Dermis blood vessel endothelial cell (primary cell): ENCODE measurements around the gene PRLHR. TPM values are rescaled to one million over a fixed set of nuclear protein-coding genes. Genes with fewer than 3 reads are reported as not detected.

ENCODE experiments used
- DNase-seq: peaks from one replicate; pipeline ENCODE4 v3.0.0; 2010
- total RNA-seq: library from RNA; depleted of rRNA; stranded (reverse); fragments of >200 nt; gene quantifications from 2 replicates; pipeline ENCODE4 v1.2.3, GENCODE V29; 2014

Gene PRLHR
- total RNA-seq, 1 donor from 2014 or later = not detected

DNA sequence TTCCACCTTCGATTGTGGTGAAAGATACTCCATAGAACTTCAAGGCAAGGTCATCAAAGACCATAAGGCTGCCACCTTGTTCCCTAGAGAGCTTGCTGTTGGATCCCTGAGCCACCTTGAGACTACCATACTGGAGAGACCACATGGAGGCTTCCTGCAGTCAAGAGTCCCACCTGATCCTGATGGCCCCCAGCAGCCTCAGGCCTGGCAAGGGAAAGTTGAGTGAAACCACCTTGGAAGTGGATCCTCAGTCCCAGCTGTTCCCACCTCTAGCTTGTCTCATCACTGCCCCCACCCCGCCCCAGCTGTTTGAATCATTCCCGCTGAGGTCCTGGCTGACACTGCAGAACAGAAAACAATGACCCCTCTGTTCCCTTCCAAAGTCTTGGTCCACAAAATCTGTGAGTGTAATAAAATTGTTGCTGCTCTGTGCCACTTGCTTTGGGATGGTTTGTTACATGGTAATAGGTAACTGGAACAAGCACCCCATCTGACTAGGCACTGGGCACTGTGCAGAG is 32.0 kb downstream of the PRLHR start:
- no peak for DNase-seq

DNA sequence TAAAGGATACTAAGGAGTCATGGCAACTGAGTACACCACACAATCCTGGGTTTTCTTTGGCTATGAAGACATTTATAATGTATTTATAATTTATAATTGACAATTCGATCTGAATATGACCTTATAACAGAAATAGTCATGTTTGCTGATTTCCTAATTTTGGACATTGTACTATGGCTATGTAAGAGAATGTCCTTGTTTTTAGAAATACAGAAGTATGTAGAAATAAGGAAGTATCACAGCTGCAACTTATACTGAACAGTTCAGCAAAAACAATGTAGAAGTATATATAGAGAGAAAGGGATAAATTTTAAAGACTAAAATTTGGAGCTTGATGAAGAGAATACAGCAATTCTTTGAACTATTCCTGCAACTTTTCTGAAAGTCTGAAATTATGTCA is 32.6 kb downstream of the PRLHR start:
- DNase-seq = no peak

DNA sequence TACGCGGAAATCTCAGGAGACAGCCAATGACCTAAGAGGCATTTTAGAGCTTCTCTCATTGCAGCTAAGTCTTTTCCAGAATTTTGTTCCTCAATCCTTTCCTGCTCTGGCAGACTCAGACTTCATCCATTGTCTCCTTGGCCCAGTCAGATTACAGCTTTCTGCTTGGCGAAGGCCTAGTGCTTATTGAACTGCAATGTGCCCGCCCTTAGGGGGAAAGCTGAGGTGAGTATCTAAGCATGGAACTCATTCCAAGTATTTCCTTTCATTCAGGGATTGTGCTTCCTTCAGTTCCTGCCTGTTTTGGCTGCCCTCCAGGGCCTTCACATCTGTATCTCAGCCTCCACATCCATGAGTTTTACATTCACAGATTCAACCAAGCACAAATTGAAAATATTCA is 37.5 kb downstream of the PRLHR start:
- DNase-seq = peak; percentile 79

DNA sequence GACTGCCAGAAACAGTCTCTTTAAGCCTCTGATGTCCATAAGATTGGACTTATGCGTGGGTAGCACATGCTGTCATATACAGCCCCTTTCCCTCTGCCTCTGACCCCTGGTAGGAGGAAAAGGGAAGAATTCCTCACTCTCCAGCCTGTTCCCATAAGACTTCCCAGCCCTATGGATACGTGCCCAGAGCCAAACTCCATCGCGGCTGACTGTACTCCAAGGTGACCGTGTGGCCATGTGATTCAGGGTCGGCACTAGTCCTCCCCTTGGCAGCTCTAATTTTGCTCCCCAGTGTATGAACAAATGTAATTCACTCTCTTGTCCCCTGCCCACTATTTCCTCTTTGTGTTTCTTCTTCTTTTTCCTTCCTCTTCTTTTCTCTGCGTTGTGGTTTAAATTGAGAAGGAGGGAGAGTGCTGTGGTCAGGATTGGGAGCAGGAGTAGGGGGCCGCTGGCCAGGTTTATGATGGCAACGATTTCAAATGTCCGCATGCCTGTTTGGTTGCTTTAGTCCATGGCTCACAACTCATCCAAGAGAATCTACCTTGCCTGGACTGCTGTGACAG is 43.8 kb downstream of the PRLHR start:
- DNase-seq = no peak

DNA sequence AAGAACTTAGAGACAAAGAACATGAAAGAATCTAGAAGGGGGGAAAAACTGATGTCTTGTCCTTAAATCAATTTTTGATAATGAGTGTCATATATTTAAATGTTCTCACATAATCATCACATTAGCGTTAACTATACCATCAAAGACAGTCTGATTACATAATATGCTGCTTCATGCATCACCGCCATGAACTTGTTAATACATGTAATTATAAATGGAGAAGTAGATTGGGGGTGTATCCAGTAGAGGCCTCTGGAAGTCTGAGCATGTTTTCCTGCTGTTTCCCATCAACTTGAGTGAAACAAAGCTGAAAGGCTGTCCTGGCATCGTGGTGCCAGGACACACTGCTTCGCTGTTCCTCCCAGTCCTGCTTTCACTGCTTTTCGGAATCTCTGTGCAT is 48.2 kb downstream of the PRLHR start:
- no peak for DNase-seq

DNA sequence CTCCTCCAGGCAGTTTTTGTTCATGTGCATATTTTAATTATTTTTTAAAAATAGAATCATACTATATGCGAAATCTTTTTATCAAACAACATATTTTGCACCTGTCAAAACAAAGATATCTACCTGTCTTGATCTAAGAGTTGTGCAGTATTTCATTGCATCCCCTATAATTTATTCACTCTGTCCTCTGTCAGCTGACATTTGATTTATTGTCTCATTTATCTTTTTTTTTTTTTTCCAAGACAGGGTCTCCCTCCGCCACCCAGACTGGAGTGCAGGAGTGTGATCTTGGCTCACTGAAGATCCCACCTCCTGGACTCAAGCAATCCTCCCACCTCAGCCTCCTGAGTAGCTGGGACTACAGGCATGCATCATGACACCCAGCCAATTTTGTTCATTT is 49.0 kb downstream of the PRLHR start:
- DNase-seq = no peak

DNA sequence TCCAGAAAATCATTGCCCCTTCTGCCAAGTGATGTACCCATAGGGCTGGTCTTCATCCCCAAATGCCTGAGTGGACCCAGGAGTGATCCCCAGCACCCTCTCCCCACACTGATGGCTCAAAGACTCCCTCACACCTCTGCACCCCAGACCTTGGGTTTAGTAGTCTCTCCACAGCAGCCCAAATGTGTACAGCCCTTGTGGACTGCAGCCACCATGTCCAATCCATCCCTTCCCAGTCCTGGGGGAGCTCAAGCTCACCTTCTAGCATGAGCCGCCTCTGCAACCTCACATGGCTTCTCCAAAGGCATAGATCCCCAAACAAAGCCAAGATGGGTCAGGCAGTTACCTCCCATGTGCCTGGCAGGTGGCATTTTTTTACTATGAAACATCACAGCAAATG is 50.1 kb downstream of the PRLHR start:
- no peak for DNase-seq

DNA sequence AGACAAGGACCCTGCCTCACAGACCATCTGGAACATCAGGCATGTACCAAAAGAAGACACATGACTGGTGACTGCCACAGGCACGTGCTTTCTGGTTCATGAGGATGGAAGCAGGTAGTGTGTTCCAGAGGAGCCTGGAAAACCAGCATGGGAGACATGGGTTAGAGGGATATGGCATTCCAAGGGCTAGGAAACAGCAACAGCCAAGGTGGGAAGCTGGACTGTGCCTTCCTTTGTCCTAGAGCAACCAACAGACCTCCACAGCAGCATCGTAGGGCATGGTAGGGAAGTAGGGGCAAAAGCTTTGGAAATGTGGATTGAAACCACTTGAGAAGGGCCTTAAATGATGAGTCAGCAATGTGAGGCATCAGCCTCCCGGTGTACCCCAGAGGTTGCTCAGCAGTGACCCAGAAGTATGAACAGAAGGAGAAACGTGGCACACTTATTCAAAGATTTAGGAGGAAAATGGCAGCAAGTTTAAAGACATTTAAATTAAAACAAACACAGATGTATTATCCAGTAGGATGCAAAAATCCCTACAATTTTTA is 51.0 kb downstream of the PRLHR start:
- no peak for DNase-seq

DNA sequence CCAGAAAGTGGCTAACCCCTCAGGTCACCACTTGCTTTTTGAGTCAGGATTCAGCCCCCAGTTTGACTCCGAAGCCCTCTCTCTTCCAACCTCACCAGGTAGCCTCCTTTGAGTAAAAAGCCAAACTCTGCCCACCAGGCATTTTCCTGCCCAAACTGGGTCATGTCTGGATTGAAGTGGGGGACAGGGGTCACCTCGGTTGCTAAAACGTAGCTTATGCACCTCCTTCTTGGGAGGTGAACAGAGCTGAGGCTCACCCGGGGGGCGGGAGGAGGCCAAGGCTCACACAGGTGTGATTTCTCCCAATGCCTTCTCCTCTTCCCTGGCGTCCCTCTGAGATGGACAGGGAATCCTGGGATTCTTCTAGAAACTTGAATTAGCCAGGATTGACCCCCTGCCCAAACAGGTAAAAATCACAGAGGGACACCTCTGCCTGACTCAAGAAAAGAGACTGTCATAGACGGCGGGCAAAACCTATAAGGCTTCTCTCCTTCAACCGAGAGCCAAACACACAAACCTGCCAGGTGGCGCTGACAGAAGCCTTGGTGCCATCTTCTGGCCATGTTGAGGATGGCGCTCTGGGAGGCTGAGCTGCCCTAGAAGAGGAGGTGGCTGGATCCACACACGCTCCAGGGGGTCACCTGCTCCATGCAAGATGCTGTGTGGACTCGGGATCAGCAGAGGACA is 51.6 kb downstream of the PRLHR start:
- peak; percentile 56 for DNase-seq

DNA sequence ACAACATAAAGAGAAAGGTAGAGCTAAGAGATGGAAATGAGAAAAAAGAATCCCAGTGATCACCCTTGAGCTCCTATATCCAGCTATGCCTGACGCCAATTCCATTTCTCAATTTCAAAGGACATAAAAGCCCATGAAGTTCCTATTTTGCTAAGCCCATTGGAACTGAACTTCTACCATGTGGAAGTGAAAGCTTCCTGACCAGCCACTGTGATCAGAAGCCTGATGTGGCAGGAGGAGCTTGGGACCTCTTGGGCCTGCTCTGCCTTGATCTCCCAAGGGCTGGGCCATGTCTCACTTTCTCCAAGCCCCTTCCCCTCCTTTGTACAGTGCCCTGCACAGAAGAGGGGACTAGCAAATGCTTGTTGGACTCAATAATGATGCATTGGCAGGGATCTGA is 52.7 kb downstream of the PRLHR start:
- no peak for DNase-seq

DNA sequence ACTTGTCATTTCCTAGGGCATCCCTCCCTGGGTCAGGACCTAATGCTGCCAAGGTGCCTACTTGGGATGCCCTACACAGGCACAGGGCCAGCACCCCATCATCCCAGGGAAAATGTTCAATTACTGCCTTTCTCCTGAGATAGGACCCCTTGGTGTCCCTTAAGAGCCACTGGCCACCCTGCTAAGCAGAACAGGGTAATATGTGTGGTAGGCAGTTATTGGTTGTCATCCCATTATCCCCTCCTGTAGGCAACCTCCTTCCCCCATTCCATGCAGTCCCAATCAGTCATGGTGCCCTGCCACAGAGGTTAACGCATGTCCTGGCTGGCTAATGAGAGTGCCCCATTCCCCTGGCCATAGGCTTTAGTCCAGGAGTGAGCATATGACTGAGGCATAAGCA is 53.2 kb downstream of the PRLHR start:
- DNase-seq = no peak

DNA sequence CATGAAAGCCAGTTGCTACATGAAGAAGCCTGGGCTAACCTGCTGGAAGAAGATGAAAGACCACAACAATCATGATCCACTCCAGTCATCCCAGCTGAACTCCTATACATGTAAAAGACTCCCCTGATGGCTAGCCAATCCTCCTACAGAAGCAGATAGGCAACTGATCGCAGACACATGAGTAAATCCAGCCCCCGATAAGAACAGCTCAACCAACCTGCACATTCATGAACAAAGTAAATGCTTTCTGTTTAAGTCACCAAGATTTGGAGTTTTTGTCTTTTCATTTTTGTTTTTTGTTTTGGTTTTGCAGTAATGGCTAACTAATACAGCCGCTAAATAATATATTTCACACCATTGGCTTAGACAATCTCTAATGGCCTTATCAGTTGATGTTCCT is 53.7 kb downstream of the PRLHR start:
- no peak for DNase-seq

Other genes with a start within 250 kb of the PRLHR start
- gene CACUL1, start 159.3 kb upstream of the PRLHR start, total RNA-seq = 33.4 and 39.0 TPM in 2 replicates